Spleen (tissue), 7 donors: ENCODE data around the gene SHANK1.
"Not testable (repeated sequence)": the region's sequence is repeated elsewhere in the genome, so short reads cannot be mapped to it uniquely, and the experiment has no call there.

Experiments
- CTCF ChIP-seq, 11 experiments: fragments of 200-600 bp in 7 of 11; fragments of 450-650 bp in 4 of 11; sonication (generic) in 4 of 11; IDR thresholded peaks in 8 of 11; conservative IDR thresholded peaks in 3 of 11; 1 replicate in 7 of 11; 2 replicates in 4 of 11; pipeline versions ENCODE4 v1.4.0 to v1.8.0; 2016 to 2021; ENCODE audit warnings: antibody characterized with exemption in 11 of 11, inconsistent platforms in 4 of 11, mild to moderate bottlenecking in 1 of 11
- POLR2A ChIP-seq, 3 donors: fragments of 450-650 bp; IDR thresholded peaks; one replicate each; pipeline ENCODE4 v1.5.1; 2017; ENCODE audit warnings: antibody characterized with exemption in 3 of 3, mild to moderate bottlenecking in 1 of 3
- POLR2AphosphoS5 ChIP-seq, 3 donors: sonication (generic); formaldehyde crosslinking; IDR thresholded peaks; one replicate each; pipeline ENCODE4 v1.5.1; 2017; ENCODE audit warnings: antibody characterized with exemption in 3 of 3
- donor health status: DM: no; HTN: no; CAD: no; lungs with moderate emphysema.
- donor health status: DM: no; HTN: no; CAD: no.
- donor health status: DM: no; HTN: no; CAD: no.

GRCh38 chr19:50747141-50747540 lies 27.5 kb upstream of the SHANK1 start:
- TF ChIP-seq POLR2AphosphoS5 (IDR thresholded peaks at IDR 0.05); CTCF (IDR thresholded peaks at IDR 0.05 in 8 of 11, conservative IDR thresholded peaks at IDR 0.05 in 3 of 11); POLR2A (IDR thresholded peaks at IDR 0.05): not testable (repeated sequence)
